Measurements from ENCODE around the gene RD3L. TPM values are rescaled to one million over a fixed set of nuclear protein-coding genes. Genes with fewer than 3 reads are reported as not detected.
"Not testable (repeated sequence)": the region's sequence is repeated elsewhere in the genome, so short reads cannot be mapped to it uniquely, and the experiment has no call there.

RD3L gene
- total RNA-seq, 2 donors from 2014 or later, result not detected

DNA sequence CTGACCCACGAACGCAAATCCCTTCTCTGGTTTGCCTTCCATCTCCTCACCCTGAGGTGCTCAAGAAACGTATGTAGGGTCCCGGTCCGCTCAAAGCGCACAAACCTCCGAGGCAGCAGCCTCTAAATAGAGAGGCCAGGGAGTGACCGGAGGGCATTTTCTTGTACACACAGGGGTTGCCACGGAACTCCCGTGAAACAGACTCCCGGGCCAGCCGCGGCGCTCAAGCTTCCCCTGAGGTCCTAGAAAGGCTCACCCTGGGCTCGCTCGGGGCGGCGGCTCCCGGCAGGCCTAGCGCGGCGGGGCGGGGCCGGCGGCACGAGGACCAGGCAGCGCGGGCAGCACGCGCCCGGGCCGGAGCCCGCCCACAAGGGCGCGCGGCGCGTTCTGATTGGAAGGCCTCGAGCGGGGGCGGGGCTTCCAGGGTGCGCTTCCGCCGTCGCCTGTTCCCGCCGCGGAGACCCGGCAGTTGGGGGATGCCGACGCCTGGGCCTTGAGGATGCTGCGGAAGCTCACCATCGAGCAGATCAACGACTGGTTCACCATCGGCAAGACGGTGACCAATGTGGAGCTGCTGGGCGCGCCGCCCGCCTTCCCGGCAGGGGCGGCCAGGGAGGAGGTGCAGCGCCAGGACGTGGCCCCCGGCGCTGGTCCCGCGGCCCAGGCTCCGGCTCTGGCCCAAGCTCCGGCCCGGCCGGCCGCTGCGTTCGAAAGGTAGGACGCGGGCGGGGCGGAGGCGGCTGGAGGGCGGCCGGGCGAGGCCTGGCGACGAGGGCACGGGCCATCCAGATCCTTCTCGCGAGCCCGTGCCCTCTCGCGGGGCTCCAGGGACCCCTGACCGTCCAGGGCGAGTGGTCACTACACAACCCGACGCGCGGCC lies 14.1 kb downstream of the RD3L start, which contains the start of gene TDRD9:
TSS of gene TDRD9 (plus strand) at position 446 of the 880 bp plus-strand sequence. CDS start at position 500, 54 bp downstream.
- no peaks in the 10 kb centered on the region for H3K4me1 ChIP-seq (ENCODE audit: control insufficient read depth in 1 of 2, low read depth in 2 of 2)
- TF ChIP-seq, protein P1, sequence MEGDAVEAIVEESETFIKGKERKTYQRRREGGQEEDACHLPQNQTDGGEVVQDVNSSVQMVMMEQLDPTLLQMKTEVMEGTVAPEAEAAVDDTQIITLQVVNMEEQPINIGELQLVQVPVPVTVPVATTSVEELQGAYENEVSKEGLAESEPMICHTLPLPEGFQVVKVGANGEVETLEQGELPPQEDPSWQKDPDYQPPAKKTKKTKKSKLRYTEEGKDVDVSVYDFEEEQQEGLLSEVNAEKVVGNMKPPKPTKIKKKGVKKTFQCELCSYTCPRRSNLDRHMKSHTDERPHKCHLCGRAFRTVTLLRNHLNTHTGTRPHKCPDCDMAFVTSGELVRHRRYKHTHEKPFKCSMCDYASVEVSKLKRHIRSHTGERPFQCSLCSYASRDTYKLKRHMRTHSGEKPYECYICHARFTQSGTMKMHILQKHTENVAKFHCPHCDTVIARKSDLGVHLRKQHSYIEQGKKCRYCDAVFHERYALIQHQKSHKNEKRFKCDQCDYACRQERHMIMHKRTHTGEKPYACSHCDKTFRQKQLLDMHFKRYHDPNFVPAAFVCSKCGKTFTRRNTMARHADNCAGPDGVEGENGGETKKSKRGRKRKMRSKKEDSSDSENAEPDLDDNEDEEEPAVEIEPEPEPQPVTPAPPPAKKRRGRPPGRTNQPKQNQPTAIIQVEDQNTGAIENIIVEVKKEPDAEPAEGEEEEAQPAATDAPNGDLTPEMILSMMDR (IDR thresholded peaks at IDR 0.05), result no peak
- DNase-seq (ENCODE audit: low spot score), result no peak
- no peaks in the 10 kb centered on the region for H3K9me3 ChIP-seq
- H3K36me3 ChIP-seq, result no peaks in the 10 kb centered on the region
- ATAC-seq (ENCODE audit: insufficient number of reproducible peaks, low FRiP score, low read depth), result no peak
- H3K4me3 ChIP-seq, result no peak within 1 kb of the TSS
- H3K27ac ChIP-seq, result no peak within 1 kb of the TSS
- no peaks in the 10 kb centered on the region for H3K27me3 ChIP-seq (replicated peaks; ENCODE audit: insufficient read depth)

GRCh38 chr14:103927566-103927965 lies 14.8 kb downstream of the RD3L start:
- no peaks in the 10 kb centered on the region for H3K4me1 ChIP-seq (ENCODE audit: control insufficient read depth in 1 of 2, low read depth in 2 of 2)
- no peak overlapping the region for H3K4me3 ChIP-seq
- ATAC-seq (ENCODE audit: insufficient number of reproducible peaks, low FRiP score, low read depth) (no peak), DNase-seq (ENCODE audit: low spot score) (no peak)
- H3K36me3 ChIP-seq, result no peaks in the 10 kb centered on the region
- no peaks in the 10 kb centered on the region for H3K9me3 ChIP-seq
- H3K27ac ChIP-seq, result no peak overlapping the region
- TF ChIP-seq, protein P1 (IDR thresholded peaks at IDR 0.05), result no peak
- no peaks in the 10 kb centered on the region for H3K27me3 ChIP-seq (replicated peaks; ENCODE audit: insufficient read depth)

- TF ChIP-seq, protein P1 (IDR thresholded peaks at IDR 0.05), result no peak
- Histone ChIP-seq H3K4me3 (no peak overlapping the region), H3K27ac (no peak overlapping the region), H3K4me1 (ENCODE audit: control insufficient read depth in 1 of 2, low read depth in 2 of 2) (peaks cover 5 to 10% of the 10 kb centered on the region in 2 donors), H3K27me3 (replicated peaks; ENCODE audit: insufficient read depth) (no peaks in the 10 kb centered on the region), H3K36me3 (no peaks in the 10 kb centered on the region), H3K9me3 (no peaks in the 10 kb centered on the region)
- ATAC-seq (ENCODE audit: insufficient number of reproducible peaks, low FRiP score, low read depth), result no peak
- DNase-seq (ENCODE audit: low spot score), result no peak
Observed at GRCh38 chr14:103925316-103925715, 17.0 kb downstream of the RD3L start.

GRCh38 chr14:103923863-103924262 lies 18.5 kb downstream of the RD3L start:
- Histone ChIP-seq H3K9me3 (no peaks in the 10 kb centered on the region), H3K4me1 (ENCODE audit: control insufficient read depth in 1 of 2, low read depth in 2 of 2) (peaks cover 9 to 24% of the 10 kb centered on the region in 2 donors), H3K4me3 (no peak overlapping the region), H3K36me3 (no peaks in the 10 kb centered on the region), H3K27me3 (replicated peaks; ENCODE audit: insufficient read depth) (no peaks in the 10 kb centered on the region), H3K27ac (no peak overlapping the region)
- DNase-seq (ENCODE audit: low spot score), result no peak
- TF ChIP-seq, protein P1 (IDR thresholded peaks at IDR 0.05), result no peak
- ATAC-seq (ENCODE audit: insufficient number of reproducible peaks, low FRiP score, low read depth), result no peak

DNA sequence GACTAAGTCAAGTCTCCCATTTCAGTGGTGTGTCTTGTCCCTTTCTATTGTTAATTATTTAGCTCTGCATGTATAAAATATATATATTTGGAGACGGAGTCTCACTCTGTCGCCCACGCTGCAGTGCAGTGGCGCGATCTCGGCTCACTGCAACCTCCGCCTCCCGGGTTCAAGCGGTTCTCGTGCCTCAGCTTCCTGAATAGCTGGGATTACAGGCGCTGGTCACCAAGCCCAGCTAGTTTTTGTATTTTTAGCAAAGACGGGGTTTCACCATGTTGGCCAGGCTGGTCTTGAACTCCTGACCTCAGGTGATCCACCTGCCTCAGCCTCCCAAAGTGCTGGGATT lies 20.5 kb downstream of the RD3L start:
- H3K27ac ChIP-seq; H3K27me3 ChIP-seq (replicated peaks; ENCODE audit: insufficient read depth); ATAC-seq (ENCODE audit: insufficient number of reproducible peaks, low FRiP score, low read depth); DNase-seq (ENCODE audit: low spot score); H3K36me3 ChIP-seq; H3K9me3 ChIP-seq: not testable (repeated sequence)
- Histone ChIP-seq H3K4me1 (ENCODE audit: control insufficient read depth in 1 of 2, low read depth in 2 of 2) (peaks cover 9 to 25% of the 10 kb centered on the region in 2 donors), H3K4me3 (peak overlapping the region; percentile 91)
